Activated T-helper 17 cell treated with anti-CD3 and anti-CD28 coated beads, Interleukin-2, amount 50 U/mL, for 72 hours (primary cell): ENCODE results near the gene CCDC51. TPM values are rescaled to one million over a fixed set of nuclear protein-coding genes. Genes with fewer than 3 reads are reported as not detected.

Experiments used
- ATAC-seq: fragments of 150-1000 bp; cut with Tn5 transposase; replicated peaks from 2 replicates; pipeline ENCODE4 v1.10.0; 2021; ENCODE audit warnings: mild to moderate bottlenecking, moderate library complexity
- H3K27ac Mint-ChIP-seq: one replicate; pipeline ENCODE4 v1.8.0; 2022; ENCODE audit warnings: mixed read lengths
- H3K27me3 Mint-ChIP-seq: one replicate; pipeline ENCODE4 v1.8.0; 2022; ENCODE audit warnings: mixed read lengths
- H3K36me3 Mint-ChIP-seq: one replicate; pipeline ENCODE4 v1.8.0; 2022; ENCODE audit warnings: low read depth, mild to moderate bottlenecking, mixed read lengths
- H3K4me1 Mint-ChIP-seq: one replicate; pipeline ENCODE4 v1.8.0; 2022; ENCODE audit warnings: mixed read lengths
- H3K4me3 Mint-ChIP-seq: one replicate; pipeline ENCODE4 v1.8.0; 2022; ENCODE audit warnings: mild to moderate bottlenecking, mixed read lengths
- H3K9me3 Mint-ChIP-seq: one replicate; pipeline ENCODE4 v1.8.0; 2022; ENCODE audit warnings: mixed read lengths
- total RNA-seq, 2 donors: library from RNA; stranded (reverse); gene quantifications; one replicate each; pipeline ENCODE4 v1.2.3, GENCODE V29; 2022

CCDC51 gene
- total RNA-seq, 2 donors from 2014 or later: 15.5 to 28.4 TPM

DNA sequence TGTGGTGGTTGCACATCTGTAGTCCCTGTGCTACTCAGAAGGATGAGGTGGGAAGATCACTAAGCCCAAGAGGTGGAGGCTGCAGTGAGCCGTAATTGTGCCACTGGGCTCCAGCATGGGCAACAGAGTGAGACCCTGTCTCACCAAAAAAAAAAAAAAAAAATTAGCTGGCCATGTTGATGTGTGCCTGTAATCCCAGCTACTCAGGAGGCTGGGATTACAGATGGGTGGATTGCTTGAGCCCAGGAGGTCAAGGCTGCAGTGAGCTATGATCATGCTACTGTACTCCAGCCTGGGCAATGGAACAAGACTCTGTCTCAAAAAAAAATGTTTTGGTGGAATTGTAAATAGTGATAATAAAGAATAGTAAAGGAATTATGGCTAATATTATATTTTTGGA lies 16.5 kb upstream of the CCDC51 start:
- no peaks in the 10 kb centered on the region for H3K27me3 Mint-ChIP-seq
- H3K4me1 Mint-ChIP-seq: no peaks in the 10 kb centered on the region
- peaks cover 94% of the 10 kb centered on the region for H3K36me3 Mint-ChIP-seq
- no peaks in the 10 kb centered on the region for H3K9me3 Mint-ChIP-seq
- no peak overlapping the region for H3K4me3 Mint-ChIP-seq
- no peak overlapping the region for H3K27ac Mint-ChIP-seq
- no peak for ATAC-seq

DNA sequence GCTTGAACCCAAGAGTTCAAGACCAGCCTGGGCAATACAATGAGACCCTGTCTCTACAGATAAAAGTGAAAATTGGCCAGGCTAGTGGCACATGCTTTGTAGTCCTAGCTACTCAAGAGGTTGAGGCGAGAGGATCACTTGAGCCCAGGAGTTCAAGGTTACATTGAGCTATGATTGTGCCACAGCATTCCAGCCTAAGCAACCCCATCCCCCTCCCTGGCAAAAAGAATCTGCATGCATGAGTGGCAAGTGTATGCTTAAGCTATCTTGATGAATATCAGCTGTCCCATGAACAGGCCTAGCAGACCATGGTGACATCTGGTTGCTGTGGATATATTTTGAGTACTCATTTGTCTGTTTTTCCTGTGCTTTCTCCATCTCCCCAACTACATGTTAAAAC lies 11.4 kb upstream of the CCDC51 start:
- no peaks in the 10 kb centered on the region for H3K27me3 Mint-ChIP-seq
- H3K36me3 Mint-ChIP-seq: peaks cover 79% of the 10 kb centered on the region
- no peak overlapping the region for H3K27ac Mint-ChIP-seq
- no peaks in the 10 kb centered on the region for H3K9me3 Mint-ChIP-seq
- H3K4me1 Mint-ChIP-seq: peaks cover 6% of the 10 kb centered on the region
- ATAC-seq: no peak
- no peak overlapping the region for H3K4me3 Mint-ChIP-seq

DNA sequence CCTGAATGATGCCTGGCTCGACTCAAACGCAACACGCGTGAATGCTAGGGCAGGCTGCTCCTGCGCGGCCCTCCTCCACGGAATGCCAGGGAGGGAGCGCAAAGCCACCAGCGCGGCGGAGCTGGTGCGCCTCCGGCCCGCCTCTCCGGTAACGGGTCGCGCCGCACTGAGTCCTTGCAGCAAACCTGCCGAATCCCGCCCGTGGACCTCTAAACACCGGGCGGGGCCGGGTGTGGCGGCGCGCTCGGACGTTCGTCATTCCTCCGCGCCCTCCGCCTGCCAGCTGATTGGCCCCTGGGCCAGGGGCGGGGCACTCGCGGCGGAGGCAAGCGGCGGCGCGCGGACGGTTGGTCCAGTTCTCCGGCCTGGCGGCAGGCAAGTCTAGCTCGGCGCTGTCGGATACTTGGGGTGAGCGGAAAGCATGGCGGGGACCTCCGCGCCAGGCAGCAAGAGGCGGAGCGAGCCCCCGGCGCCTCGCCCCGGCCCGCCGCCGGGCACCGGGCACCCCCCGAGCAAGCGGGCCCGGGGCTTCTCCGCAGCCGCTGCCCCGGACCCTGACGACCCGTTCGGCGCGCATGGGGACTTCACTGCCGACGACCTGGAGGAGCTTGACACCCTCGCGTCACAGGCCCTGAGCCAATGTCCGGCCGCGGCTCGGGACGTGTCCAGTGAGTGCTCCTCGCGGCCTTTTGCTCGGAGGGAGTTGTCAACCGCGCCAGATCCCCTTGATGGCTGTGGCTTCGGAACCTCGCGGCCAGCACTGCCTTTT lies 6.7 kb upstream of the CCDC51 start, which contains the start of gene ATRIP:
Gene ATRIP, plus strand, starts transcription at position 313 of the 769 bp plus-strand sequence. Its CDS starts 109 bp downstream, at position 422.
- peaks cover 74% of the 10 kb centered on the region for H3K36me3 Mint-ChIP-seq
- ATAC-seq: peak; percentile 100
- H3K27ac Mint-ChIP-seq: peak within 1 kb of the TSS; percentile 65
- H3K4me1 Mint-ChIP-seq: peaks cover 12% of the 10 kb centered on the region
- peak within 1 kb of the TSS; percentile 89 for H3K4me3 Mint-ChIP-seq
- no peaks in the 10 kb centered on the region for H3K9me3 Mint-ChIP-seq
- H3K27me3 Mint-ChIP-seq: no peaks in the 10 kb centered on the region

DNA sequence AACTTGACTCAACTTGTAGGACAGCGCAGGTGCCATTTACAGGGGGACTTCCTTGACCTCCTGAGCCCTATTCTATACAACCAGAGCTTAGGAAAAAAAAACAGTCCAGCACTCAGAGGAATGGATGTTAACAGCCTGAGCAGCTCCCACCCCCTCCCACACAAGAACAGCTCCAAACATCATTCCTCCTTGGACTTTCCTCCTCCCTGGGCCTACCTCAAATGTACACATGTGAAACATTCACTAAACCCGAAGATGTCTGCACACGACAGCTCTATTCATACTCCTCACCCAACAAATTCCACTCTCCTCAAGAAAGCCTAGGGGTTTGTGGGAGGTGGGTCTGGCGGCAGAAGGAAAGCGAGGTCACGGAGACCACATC lies 6.1 kb upstream of the CCDC51 start:
- no peak for ATAC-seq
- Mint-ChIP-seq H3K4me3 (peak overlapping the region; percentile 89), H3K9me3 (no peaks in the 10 kb centered on the region), H3K27ac (peak overlapping the region; percentile 65), H3K36me3 (peaks cover 75% of the 10 kb centered on the region), H3K27me3 (no peaks in the 10 kb centered on the region), H3K4me1 (peaks cover 12% of the 10 kb centered on the region)

DNA sequence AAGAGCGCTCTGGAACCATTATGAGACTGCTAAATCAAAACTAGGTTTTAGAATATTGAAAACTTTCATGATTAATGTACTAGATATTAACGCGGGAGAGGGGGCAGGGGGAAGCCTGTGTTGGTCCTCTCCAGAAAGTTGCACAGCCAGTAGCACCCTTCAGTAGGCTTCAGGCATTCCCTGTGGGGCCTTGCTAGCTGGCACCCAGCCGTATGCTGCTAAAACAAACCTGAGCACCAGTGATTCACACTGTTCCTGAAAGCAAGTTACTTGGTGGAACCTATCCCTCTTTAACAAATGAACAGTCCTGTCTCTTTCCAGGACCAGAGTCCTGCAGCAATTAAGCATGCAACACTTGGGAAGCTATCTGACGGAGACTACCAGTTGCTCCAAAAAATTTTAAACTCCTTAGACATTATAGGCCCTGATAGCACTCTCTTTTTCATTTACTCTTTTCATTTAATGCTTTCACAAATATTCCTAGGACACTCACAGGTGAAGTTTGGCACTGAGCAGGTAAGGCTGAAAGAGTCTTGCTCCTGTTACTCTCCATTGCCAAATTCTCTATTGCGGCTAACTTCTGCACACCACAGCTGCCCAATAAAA lies 5.5 kb upstream of the CCDC51 start:
- H3K4me3 Mint-ChIP-seq: peak overlapping the region; percentile 89
- peak overlapping the region; percentile 65 for H3K27ac Mint-ChIP-seq
- no peaks in the 10 kb centered on the region for H3K9me3 Mint-ChIP-seq
- peaks cover 78% of the 10 kb centered on the region for H3K36me3 Mint-ChIP-seq
- ATAC-seq: no peak
- H3K4me1 Mint-ChIP-seq: peaks cover 12% of the 10 kb centered on the region
- H3K27me3 Mint-ChIP-seq: no peaks in the 10 kb centered on the region

DNA sequence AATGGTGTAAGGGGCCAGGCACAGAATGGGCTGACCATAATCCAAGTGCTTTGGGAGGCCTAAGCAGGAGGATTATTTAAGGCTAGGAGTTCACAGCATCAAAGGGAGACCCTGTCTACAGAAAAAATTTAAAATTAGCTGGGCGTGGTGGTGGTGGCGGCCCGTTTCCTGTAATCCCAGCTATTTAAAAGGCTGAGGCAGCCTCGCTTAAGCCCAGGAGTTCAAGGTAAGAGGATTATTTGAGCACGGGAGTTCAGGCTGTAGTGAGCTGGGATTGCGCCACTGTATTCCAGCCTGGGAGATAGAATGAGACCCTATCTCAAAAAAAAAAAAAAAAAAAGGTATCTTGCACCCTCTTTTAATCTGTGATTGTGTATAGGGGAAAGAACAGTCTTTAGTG lies 2.0 kb upstream of the CCDC51 start:
- no peaks in the 10 kb centered on the region for H3K9me3 Mint-ChIP-seq
- peak overlapping the region; percentile 93 for H3K4me3 Mint-ChIP-seq
- H3K4me1 Mint-ChIP-seq: peaks cover 22% of the 10 kb centered on the region
- H3K36me3 Mint-ChIP-seq: peaks cover 64% of the 10 kb centered on the region
- no peak for ATAC-seq
- peak overlapping the region; percentile 91 for H3K27ac Mint-ChIP-seq
- no peaks in the 10 kb centered on the region for H3K27me3 Mint-ChIP-seq

DNA sequence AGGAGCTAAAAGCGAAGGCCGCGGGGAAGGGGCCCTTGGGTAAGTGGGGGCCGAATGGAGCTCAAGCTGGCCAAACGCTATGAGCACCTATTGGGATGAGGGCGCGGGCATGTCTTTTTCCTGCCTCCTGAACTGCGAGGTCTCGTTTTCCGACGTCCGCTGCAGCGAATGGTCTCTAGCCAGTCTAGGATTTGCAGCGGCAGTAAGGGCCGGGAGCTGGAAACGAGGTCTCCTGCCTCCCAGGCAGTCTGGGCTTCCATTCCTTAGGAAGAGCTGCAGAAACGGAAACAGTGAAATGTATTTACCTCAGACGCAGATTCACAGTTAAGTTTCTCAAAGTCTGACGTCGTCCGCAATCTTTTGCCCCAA lies 655 bp upstream of the CCDC51 start:
- Mint-ChIP-seq H3K4me1 (peaks cover 16% of the 10 kb centered on the region), H3K27me3 (no peaks in the 10 kb centered on the region), H3K4me3 (peak overlapping the region; percentile 93), H3K9me3 (no peaks in the 10 kb centered on the region), H3K36me3 (peaks cover 55% of the 10 kb centered on the region), H3K27ac (peak overlapping the region; percentile 91)
- ATAC-seq: peak; percentile 0

DNA sequence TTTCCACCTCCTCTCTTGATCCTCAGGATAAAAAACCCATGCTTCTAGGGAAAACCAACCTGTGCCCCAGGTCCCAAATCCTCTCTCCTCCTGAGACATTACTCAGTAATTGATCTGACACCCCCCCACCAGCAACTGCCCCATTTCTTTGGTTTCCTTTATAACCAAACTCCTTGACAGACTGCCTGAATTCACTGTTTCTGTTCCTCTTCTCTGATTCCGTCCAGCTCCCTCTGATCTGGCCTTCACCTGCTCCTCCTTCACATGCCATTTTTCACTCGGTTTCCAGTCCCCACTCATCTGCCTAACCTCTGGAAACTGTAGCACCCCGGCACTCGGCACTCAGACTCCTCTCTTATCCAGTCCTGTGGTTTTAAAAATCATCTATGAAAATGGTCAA lies 2.1 kb downstream of the CCDC51 start:
- Mint-ChIP-seq H3K36me3 (peaks cover 40% of the 10 kb centered on the region), H3K4me1 (peaks cover 16% of the 10 kb centered on the region), H3K9me3 (no peaks in the 10 kb centered on the region), H3K4me3 (no peak overlapping the region), H3K27me3 (no peaks in the 10 kb centered on the region), H3K27ac (peak overlapping the region; percentile 10)
- no peak for ATAC-seq

DNA sequence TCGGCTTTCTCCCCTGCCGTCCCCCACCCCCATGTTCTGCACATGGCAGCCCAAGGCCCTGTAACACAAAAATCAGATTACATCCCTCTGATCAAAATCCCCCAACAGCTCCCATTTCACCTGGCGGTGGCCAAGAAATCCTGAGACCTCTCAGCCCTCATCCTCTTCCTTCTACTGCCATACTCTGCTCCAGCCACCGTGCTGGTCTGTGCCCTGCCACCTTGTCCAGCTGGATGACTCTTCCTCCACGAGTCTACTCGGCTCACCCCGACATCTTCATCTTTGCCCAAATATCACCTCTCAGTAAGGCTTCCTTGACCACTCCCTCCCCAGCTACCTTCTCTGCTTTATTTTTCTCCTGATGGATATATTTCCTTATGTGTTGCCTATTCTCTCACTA lies 3.1 kb downstream of the CCDC51 start:
- H3K36me3 Mint-ChIP-seq: peaks cover 39% of the 10 kb centered on the region
- no peaks in the 10 kb centered on the region for H3K9me3 Mint-ChIP-seq
- H3K4me3 Mint-ChIP-seq: no peak overlapping the region
- no peaks in the 10 kb centered on the region for H3K27me3 Mint-ChIP-seq
- no peak for ATAC-seq
- H3K27ac Mint-ChIP-seq: no peak overlapping the region
- peaks cover 16% of the 10 kb centered on the region for H3K4me1 Mint-ChIP-seq

DNA sequence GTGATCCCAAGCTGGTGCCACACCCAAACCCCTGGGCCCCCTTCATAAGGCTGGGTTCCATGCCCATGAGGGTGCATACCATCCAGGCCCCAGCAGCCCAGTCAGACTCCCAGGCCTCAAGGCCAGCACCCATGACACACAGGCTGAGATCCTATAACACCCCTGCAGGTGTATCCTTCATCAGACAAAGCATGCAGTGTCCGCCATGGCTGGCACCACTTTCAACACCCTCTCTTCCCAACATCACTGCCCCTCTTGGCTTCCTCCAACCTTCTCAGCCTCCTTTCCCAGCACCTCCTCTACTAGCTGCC lies 3.5 kb downstream of the CCDC51 start:
- no peak for ATAC-seq
- peaks cover 39% of the 10 kb centered on the region for H3K36me3 Mint-ChIP-seq
- H3K27me3 Mint-ChIP-seq: no peaks in the 10 kb centered on the region

DNA sequence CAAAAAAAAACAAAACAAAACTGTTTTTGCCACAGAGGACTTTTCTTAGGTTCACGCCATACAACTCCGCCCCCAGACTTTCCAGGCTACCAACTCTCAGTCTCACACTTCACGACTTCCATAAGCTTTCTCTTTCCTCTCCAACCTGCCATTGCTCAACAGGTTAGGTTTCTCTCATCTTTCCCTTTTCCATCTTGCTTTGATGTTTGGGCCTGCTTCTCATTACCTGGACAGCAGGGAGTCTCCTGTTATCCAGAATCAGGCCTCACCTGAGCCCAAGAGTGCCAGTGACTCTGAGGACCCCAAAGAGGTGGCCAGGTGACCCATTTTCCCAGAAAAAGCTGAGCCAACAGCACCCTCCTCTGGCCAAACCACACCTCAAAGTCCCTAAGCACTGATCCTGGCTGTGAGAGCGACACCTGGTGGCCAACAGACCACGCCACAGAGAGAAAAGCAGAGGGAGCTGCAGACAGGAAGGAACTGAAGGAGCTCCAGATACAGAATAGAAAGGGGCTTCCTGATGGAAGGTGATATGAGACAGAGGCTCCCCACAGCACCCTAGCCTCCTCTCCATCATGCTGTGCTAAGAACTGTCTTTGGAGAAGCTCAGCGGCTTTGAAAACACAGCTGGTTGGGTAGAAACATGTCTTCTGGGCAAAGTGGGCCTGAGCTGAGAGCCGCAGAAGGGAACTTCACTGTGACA lies 4.0 kb downstream of the CCDC51 start:
- Mint-ChIP-seq H3K9me3 (no peaks in the 10 kb centered on the region), H3K4me1 (peaks cover 16% of the 10 kb centered on the region), H3K4me3 (no peak overlapping the region), H3K36me3 (peaks cover 39% of the 10 kb centered on the region), H3K27me3 (no peaks in the 10 kb centered on the region), H3K27ac (no peak overlapping the region)
- peak; percentile 44 for ATAC-seq

More for the DNA sequence above, 3.5 kb downstream of the CCDC51 start:
- Mint-ChIP-seq H3K9me3 (no peaks in the 10 kb centered on the region), H3K4me1 (peaks cover 16% of the 10 kb centered on the region), H3K4me3 (no peak overlapping the region), H3K27ac (no peak overlapping the region)

DNA sequence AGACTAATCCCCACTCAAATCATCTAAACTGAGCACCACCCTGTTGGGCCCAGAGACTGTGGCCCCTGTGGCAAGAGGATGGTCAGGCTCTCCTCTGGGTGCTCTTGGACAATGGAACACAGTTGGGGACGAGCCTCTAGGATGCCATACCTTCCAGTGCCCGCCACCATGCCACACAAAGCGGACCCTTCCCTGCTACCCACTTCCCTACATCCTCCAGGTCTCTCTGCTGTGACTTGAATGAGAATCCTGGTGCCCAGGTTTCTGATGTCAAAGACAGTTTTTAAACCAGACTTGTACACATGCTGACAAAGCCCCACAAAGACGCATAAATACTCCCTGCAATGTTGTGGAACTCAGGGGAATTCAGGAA lies 4.7 kb downstream of the CCDC51 start:
- no peak overlapping the region for H3K4me3 Mint-ChIP-seq
- no peaks in the 10 kb centered on the region for H3K27me3 Mint-ChIP-seq
- H3K27ac Mint-ChIP-seq: no peak overlapping the region
- peaks cover 31% of the 10 kb centered on the region for H3K36me3 Mint-ChIP-seq
- no peaks in the 10 kb centered on the region for H3K9me3 Mint-ChIP-seq
- peaks cover 16% of the 10 kb centered on the region for H3K4me1 Mint-ChIP-seq
- ATAC-seq: no peak

DNA sequence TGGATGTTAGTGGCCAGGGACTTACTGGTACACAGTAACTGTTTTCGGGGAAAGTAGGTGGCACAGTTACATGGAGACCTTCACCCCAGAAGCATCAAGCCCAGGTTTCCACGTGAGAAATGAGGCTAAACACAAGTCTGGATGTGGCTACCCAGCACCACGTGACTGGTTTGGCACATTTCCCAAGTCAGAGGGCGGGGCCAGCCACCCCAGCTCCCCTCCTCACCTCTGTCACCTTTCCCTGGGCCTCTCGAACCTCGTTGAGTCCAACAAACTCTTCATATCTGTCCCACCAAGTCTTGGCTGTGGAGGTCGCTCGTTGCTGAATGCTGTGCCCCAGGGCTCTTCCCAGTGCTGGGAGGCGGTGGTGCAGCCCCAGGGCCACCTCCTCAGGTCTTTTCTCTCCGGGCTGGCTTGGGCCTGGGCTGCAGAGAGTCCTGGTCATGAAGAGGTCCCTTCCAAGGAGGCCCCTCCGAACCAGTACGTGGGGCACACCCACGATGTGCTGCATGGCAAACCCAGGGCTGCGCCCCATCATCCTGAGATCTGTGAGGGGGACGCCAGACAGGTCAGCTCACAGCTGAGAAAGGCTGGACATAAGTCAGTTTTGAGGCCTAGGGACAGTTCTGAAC lies 5.2 kb downstream of the CCDC51 start:
- Mint-ChIP-seq H3K27ac (no peak overlapping the region), H3K4me1 (peaks cover 13% of the 10 kb centered on the region), H3K4me3 (no peak overlapping the region), H3K36me3 (peaks cover 26% of the 10 kb centered on the region), H3K9me3 (no peaks in the 10 kb centered on the region), H3K27me3 (no peaks in the 10 kb centered on the region)
- ATAC-seq: no peak

DNA sequence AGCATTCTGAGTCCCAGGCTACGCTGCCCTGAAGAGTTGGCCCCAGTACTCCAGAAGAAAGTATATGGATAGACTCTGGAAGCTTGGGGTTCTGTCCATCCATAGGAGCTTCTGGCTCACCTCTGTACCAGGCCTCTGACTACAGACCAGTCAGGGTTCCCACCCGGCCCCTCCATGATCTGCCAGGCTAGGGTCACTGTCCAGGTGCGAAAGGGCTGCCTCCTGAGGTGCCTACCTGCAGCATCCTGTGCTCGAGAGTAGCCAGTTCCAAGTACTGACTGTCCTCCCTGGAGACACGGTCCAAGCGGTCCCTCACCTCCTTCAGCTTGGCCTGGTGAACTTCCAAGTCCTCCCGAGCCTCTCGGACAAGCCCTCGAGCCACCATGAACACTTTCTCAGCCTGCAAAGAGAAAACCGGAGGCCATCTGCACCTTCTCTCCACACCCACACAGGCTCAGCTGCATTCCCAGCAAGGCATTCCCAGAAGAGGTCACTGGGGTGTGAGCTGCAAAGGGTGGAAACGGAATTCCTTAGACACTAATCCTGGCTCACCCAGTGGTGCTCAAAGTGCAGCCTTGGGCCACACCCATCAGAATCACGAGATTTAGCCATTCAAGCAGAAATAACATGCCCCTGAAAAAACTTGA lies 6.3 kb downstream of the CCDC51 start:
- Mint-ChIP-seq H3K27me3 (no peaks in the 10 kb centered on the region), H3K27ac (no peak overlapping the region), H3K4me1 (peaks cover 5% of the 10 kb centered on the region), H3K4me3 (no peak overlapping the region), H3K9me3 (no peaks in the 10 kb centered on the region), H3K36me3 (peaks cover 25% of the 10 kb centered on the region)
- no peak for ATAC-seq
